HCT116 (cell line): Measurements from ENCODE around the gene ASB10. TPM values are rescaled to one million over a fixed set of nuclear protein-coding genes. Genes with fewer than 3 reads are reported as not detected.

Experiments
- ATAC-seq: fragments of 200-7000 bp; cut with Tn5 transposase; 2 replicates; pipeline ENCODE4 v1.9.1; 2020; ENCODE audit warnings: mild to moderate bottlenecking, moderate library complexity
- BruUV-seq: library from RNA; stranded (reverse); fragments of 400-500 nt; replicated peaks from 2 replicates; lab custom pipeline; 2021; lab: Mats Ljungman, UMichigan
- CTCF ChIA-PET: fragments of 300-600 bp; sonication (Branson Sonifier 250); formaldehyde crosslinking; loops from one replicate; lab custom pipeline; 2021; ENCODE audit warnings: antibody characterized with exemption; lab: Charles Lee
- POLR2A ChIA-PET: fragments of 300-600, 350-600 bp; sonication (Branson Sonifier 250); formaldehyde crosslinking; loops from one replicate; lab custom pipeline; 2021; ENCODE audit warnings: antibody characterized with exemption; lab: Charles Lee
- RAD21 ChIA-PET, 2 experiments: fragments of 300-600 bp; sonication (Branson Sonifier 250); formaldehyde crosslinking; loops; one replicate each; lab custom pipeline; 2023; ENCODE audit warnings: low total read pairs in 2 of 2; ENCODE audit not compliant: uncharacterized antibody in 2 of 2, unreplicated experiment in 2 of 2, low non-redundant PET in 1 of 2; lab: Charles Lee
- DNase-seq: peaks from one replicate; pipeline ENCODE4 v3.0.0-alpha.2; 2010; ENCODE audit warnings: low read depth, low spot score
- H2AFZ ChIP-seq: fragments of 200-600 bp; shearing (Covaris generic), sonication (generic); 2 replicates; pipeline ENCODE4 v1.6.1; 2017; ENCODE audit warnings: low read depth, mixed run types, mixed read lengths, antibody characterized with exemption, low read length; ENCODE audit not compliant: poor library complexity, severe bottlenecking
- H3K27ac ChIP-seq: 2 replicates; pipeline ENCODE4 v1.5.1; 2012; ENCODE audit warnings: low read depth, low read length
- H3K27me3 ChIP-seq: fragments of 200-600 bp; sonication (generic); 2 replicates; pipeline ENCODE4 v1.6.1; 2016; ENCODE audit warnings: mixed run types, low read length, mixed read lengths; ENCODE audit not compliant: insufficient read depth
- H3K36me3 ChIP-seq, 2 experiments: fragments of 200-500 bp in 1 of 2; fragments of 200-600 bp in 1 of 2; sonication (Bioruptor generic) in 1 of 2; sonication (generic) in 1 of 2; 2 replicates each; pipeline versions ENCODE4 v1.5.1 to v1.6.1; 2014 to 2016; ENCODE audit warnings: low read length in 2 of 2, inconsistent platforms in 1 of 2, mixed read lengths in 1 of 2, mixed run types in 1 of 2; ENCODE audit not compliant: insufficient read depth in 2 of 2, control insufficient read depth in 1 of 2
- H3K4me1 ChIP-seq, 2 experiments: fragments of 200-600 bp in 1 of 2; sonication (generic) in 1 of 2; 2 replicates each; pipeline versions ENCODE4 v1.5.1 to v1.6.1; 2012 to 2017; ENCODE audit warnings: low read length in 2 of 2, inconsistent platforms in 1 of 2, mild to moderate bottlenecking in 1 of 2, mixed read lengths in 1 of 2, mixed run types in 1 of 2, moderate library complexity in 1 of 2; ENCODE audit not compliant: insufficient read depth in 2 of 2, control insufficient read depth in 1 of 2
- H3K4me2 ChIP-seq: fragments of 200-600 bp; sonication (generic); 2 replicates; pipeline ENCODE4 v1.6.1; 2017; ENCODE audit warnings: mixed run types, low read length, mixed read lengths
- H3K4me3 ChIP-seq, 2 experiments: fragments of 200-600 bp in 1 of 2; sonication (generic) in 1 of 2; replicated peaks in 1 of 2; 2 replicates each; pipeline ENCODE4 v1.5.1; 2011 to 2016; ENCODE audit warnings: low read length in 2 of 2, control low read depth in 1 of 2, low read depth in 1 of 2, mild to moderate bottlenecking in 1 of 2, mixed read lengths in 1 of 2, mixed run types in 1 of 2
- H3K79me2 ChIP-seq: fragments of 200-600 bp; sonication (generic); 2 replicates; pipeline ENCODE4 v1.6.1; 2017; ENCODE audit warnings: mild to moderate bottlenecking, mixed run types, low read length, moderate library complexity, mixed read lengths; ENCODE audit not compliant: insufficient read depth
- H3K9ac ChIP-seq: fragments of 200-600 bp; sonication (generic); 2 replicates; pipeline ENCODE4 v1.6.1; 2016; ENCODE audit warnings: low read length, mixed read lengths
- H3K9me2 ChIP-seq: fragments of 200-600 bp; sonication (generic), shearing (Covaris generic); 2 replicates; pipeline ENCODE4 v1.6.1; 2017; ENCODE audit warnings: mixed run types, mild to moderate bottlenecking, moderate library complexity; ENCODE audit not compliant: insufficient read depth
- H3K9me3 ChIP-seq, 2 experiments: fragments of 200-500 bp in 1 of 2; fragments of 200-600 bp in 1 of 2; sonication (Bioruptor generic) in 1 of 2; sonication (generic) in 1 of 2; 2 replicates each; pipeline ENCODE4 v1.6.1; 2014 to 2017; ENCODE audit warnings: low read length in 2 of 2, mixed read lengths in 2 of 2, inconsistent platforms in 1 of 2, low read depth in 1 of 2, mild to moderate bottlenecking in 1 of 2, mixed run types in 1 of 2, moderate library complexity in 1 of 2; ENCODE audit not compliant: control insufficient read depth in 1 of 2, insufficient read depth in 1 of 2
- H4K20me1 ChIP-seq: fragments of 200-600 bp; sonication (generic), shearing (Covaris generic); 2 replicates; pipeline ENCODE4 v1.6.1; 2017; ENCODE audit warnings: mixed run types, mild to moderate bottlenecking, moderate library complexity; ENCODE audit not compliant: insufficient read depth
- CBX3 ChIP-seq: IDR thresholded peaks from 2 replicates; pipeline ENCODE4 v1.6.1; 2012; ENCODE audit warnings: low read depth
- CEBPB ChIP-seq: IDR thresholded peaks from 2 replicates; pipeline ENCODE4 v1.6.1; 2012; ENCODE audit warnings: low read depth
- EZH2phosphoT487 ChIP-seq: fragments of 200-600 bp; IDR thresholded peaks from 2 replicates; pipeline ENCODE4 v1.6.1; 2018; ENCODE audit warnings: antibody characterized with exemption, borderline replicate concordance
- JUND ChIP-seq: IDR thresholded peaks from 2 replicates; pipeline ENCODE4 v1.6.1; 2012
- POLR2A ChIP-seq: IDR thresholded peaks from 2 replicates; pipeline ENCODE4 v1.7.0; 2011; ENCODE audit warnings: borderline replicate concordance; ENCODE audit not compliant: insufficient read depth, insufficient read length; ENCODE audit errors: extremely low read depth
- POLR2AphosphoS5 ChIP-seq: IDR thresholded peaks from 2 replicates; pipeline ENCODE4 v1.6.1; 2011; ENCODE audit warnings: mild to moderate bottlenecking, low read depth, low read length, moderate library complexity
- REST ChIP-seq: IDR thresholded peaks from 2 replicates; pipeline ENCODE4 v1.6.1; 2012; ENCODE audit warnings: low read depth
- SP1 ChIP-seq: IDR thresholded peaks from 2 replicates; pipeline ENCODE4 v1.6.1; 2012; ENCODE audit warnings: low read depth
- SRF ChIP-seq: IDR thresholded peaks from 2 replicates; pipeline ENCODE4 v1.6.1; 2012; ENCODE audit warnings: low read depth
- YY1 ChIP-seq: IDR thresholded peaks from 2 replicates; pipeline ENCODE4 v1.6.1; 2011; ENCODE audit warnings: low read length, low read depth, moderate library complexity, mild to moderate bottlenecking; ENCODE audit not compliant: insufficient replicate concordance; ENCODE audit errors: extremely low read depth
- ZFX ChIP-seq: fragments of 450-650 bp; IDR thresholded peaks from 2 replicates; pipeline ENCODE4 v1.6.1; 2017
- intact Hi-C: fragments of 100-400 bp; cut with micrococcal nuclease; formaldehyde crosslinking; loops from 2 replicates; pipeline ENCODE4 v1.10.0; 2022
- total RNA-seq: library from RNA; stranded (reverse); gene quantifications from one replicate; pipeline ENCODE4 v1.2.1, GENCODE V29; 2021; ENCODE audit not compliant: unreplicated experiment
- TF ChIP-seq, protein P1 (sequence below): IDR thresholded peaks from 2 replicates; pipeline ENCODE4 v1.6.1; 2012
- TF ChIP-seq, protein P2 (sequence below), 3 experiments: fragments of 200-600 bp in 1 of 3; sonication (generic) in 1 of 3; IDR thresholded peaks in 2 of 3; conservative IDR thresholded peaks in 1 of 3; 2 replicates each; pipeline ENCODE4 v1.5.1; 2012 to 2017; ENCODE audit warnings: low read depth in 2 of 3, low read length in 2 of 3, antibody characterized with exemption in 1 of 3, borderline replicate concordance in 1 of 3, control low read depth in 1 of 3, mild to moderate bottlenecking in 1 of 3, mixed read lengths in 1 of 3, mixed run types in 1 of 3, moderate library complexity in 1 of 3; ENCODE audit not compliant: insufficient read depth in 1 of 3

ASB10 gene
- total RNA-seq, 1 experiment from 2014 or later = not detected

GRCh38 chr7:151135866-151136843 lies 50.9 kb downstream of the ASB10 start:
- CTCF ChIA-PET = interaction anchor here (0.6 kb wide), 1 partner anchor 92 kb away, joined by 3 read pairs; no protein-coding TSS in a partner anchor
- DNase-seq = no peak
- TF ChIP-seq JUND = no peak
- H2AFZ ChIP-seq = no peak overlapping the region
- intact Hi-C loops = no loop called here
- POLR2A ChIA-PET = no interaction called here
- BruUV-seq = no TSS peak
- H3K9ac ChIP-seq = no peak overlapping the region
- no peaks in the 10 kb centered on the region for H3K9me2 ChIP-seq
- no peaks in the 10 kb centered on the region for H3K4me1 ChIP-seq
- RAD21 ChIA-PET = no interaction called here
- ATAC-seq = no peak
- H3K36me3 ChIP-seq = peaks cover 5 to 14% of the 10 kb centered on the region in 2 experiments; a peak in 3 of 4 replicates
- H3K4me2 ChIP-seq = no peak overlapping the region
- H4K20me1 ChIP-seq = no peaks in the 10 kb centered on the region
- no peak overlapping the region for H3K4me3 ChIP-seq
- no peaks in the 10 kb centered on the region for H3K79me2 ChIP-seq
- H3K9me3 ChIP-seq = no peaks in the 10 kb centered on the region
- no peak overlapping the region for H3K27ac ChIP-seq
- H3K27me3 ChIP-seq = no peaks in the 10 kb centered on the region

- TF ChIP-seq REST (no peak), SP1 (no peak), POLR2AphosphoS5 (no peak), SRF (no peak), JUND (no peak), CBX3 (no peak), EZH2phosphoT487 (no peak), CEBPB (no peak), ZFX (no peak), YY1 (no peak), POLR2A (no peak)
- TF ChIP-seq, protein P1, sequence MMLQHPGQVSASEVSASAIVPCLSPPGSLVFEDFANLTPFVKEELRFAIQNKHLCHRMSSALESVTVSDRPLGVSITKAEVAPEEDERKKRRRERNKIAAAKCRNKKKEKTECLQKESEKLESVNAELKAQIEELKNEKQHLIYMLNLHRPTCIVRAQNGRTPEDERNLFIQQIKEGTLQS = no peak
- TF ChIP-seq, protein P2, sequence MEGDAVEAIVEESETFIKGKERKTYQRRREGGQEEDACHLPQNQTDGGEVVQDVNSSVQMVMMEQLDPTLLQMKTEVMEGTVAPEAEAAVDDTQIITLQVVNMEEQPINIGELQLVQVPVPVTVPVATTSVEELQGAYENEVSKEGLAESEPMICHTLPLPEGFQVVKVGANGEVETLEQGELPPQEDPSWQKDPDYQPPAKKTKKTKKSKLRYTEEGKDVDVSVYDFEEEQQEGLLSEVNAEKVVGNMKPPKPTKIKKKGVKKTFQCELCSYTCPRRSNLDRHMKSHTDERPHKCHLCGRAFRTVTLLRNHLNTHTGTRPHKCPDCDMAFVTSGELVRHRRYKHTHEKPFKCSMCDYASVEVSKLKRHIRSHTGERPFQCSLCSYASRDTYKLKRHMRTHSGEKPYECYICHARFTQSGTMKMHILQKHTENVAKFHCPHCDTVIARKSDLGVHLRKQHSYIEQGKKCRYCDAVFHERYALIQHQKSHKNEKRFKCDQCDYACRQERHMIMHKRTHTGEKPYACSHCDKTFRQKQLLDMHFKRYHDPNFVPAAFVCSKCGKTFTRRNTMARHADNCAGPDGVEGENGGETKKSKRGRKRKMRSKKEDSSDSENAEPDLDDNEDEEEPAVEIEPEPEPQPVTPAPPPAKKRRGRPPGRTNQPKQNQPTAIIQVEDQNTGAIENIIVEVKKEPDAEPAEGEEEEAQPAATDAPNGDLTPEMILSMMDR (IDR thresholded peaks at IDR 0.05 in 2 of 3, conservative IDR thresholded peaks at IDR 0.05 in 1 of 3; ENCODE audit: borderline replicate concordance in 1 of 3, insufficient read depth in 1 of 3, low read depth in 2 of 3, low read length in 2 of 3) = no peak
- H3K4me3 ChIP-seq = no peak overlapping the region
- RAD21 ChIA-PET = no interaction called here
- peaks cover 3 to 15% of the 10 kb centered on the region in 2 experiments; a peak in 3 of 4 replicates for H3K36me3 ChIP-seq
- no TSS peak for BruUV-seq
- H3K27me3 ChIP-seq = no peaks in the 10 kb centered on the region
- no peaks in the 10 kb centered on the region for H3K4me1 ChIP-seq
- CTCF ChIA-PET = interaction anchor here (0.6 kb wide), 1 partner anchor 93 kb away, joined by 3 read pairs; no protein-coding TSS in a partner anchor
- intact Hi-C loops = no loop called here
- no peak overlapping the region for H2AFZ ChIP-seq
- no peaks in the 10 kb centered on the region for H4K20me1 ChIP-seq
- H3K79me2 ChIP-seq = no peaks in the 10 kb centered on the region
- H3K4me2 ChIP-seq = no peak overlapping the region
- no peaks in the 10 kb centered on the region for H3K9me2 ChIP-seq
- POLR2A ChIA-PET = no interaction called here
- H3K9me3 ChIP-seq = no peaks in the 10 kb centered on the region
- DNase-seq (no peak), ATAC-seq (no peak)
- no peak overlapping the region for H3K27ac ChIP-seq
- H3K9ac ChIP-seq = no peak overlapping the region
Measured at GRCh38 chr7:151135525-151135845, 51.6 kb downstream of the ASB10 start.
